Liver (tissue), 9 donors: ENCODE data around the gene S100PBP. TPM values are rescaled to one million over a fixed set of nuclear protein-coding genes. Genes with fewer than 3 reads are reported as not detected.

Experiments
- DNase-seq: peaks from one replicate; pipeline ENCODE4 v3.0.0-alpha.2; 2017; ENCODE audit warnings: low spot score
- H3K27ac ChIP-seq, 2 donors: one replicate each; pipeline ENCODE4 v1.7.0; 2013; ENCODE audit warnings: inconsistent platforms in 2 of 2, low read length in 2 of 2, control low read depth in 1 of 2, low read depth in 1 of 2, mild to moderate bottlenecking in 1 of 2
- H3K27me3 ChIP-seq, 4 donors: one replicate each; pipeline versions ENCODE4 v1.6.1 to v1.7.0; 2013; ENCODE audit warnings: low read length in 3 of 4, inconsistent platforms in 1 of 4, mild to moderate bottlenecking in 1 of 4, moderate library complexity in 1 of 4; ENCODE audit not compliant: control insufficient read depth in 4 of 4, insufficient read depth in 4 of 4
- H3K36me3 ChIP-seq, 4 donors: one replicate each; pipeline versions ENCODE4 v1.6.1 to v1.7.0; 2013; ENCODE audit warnings: low read length in 3 of 4, mild to moderate bottlenecking in 3 of 4, low read depth in 1 of 4, moderate library complexity in 1 of 4; ENCODE audit not compliant: control insufficient read depth in 4 of 4, insufficient read depth in 3 of 4
- H3K4me1 ChIP-seq, 4 donors: one replicate each; pipeline versions ENCODE4 v1.6.1 to v1.7.0; 2013; ENCODE audit warnings: low read length in 3 of 4, mild to moderate bottlenecking in 3 of 4, moderate library complexity in 1 of 4; ENCODE audit not compliant: control insufficient read depth in 4 of 4, insufficient read depth in 4 of 4
- H3K4me3 ChIP-seq, 3 donors: one replicate each; pipeline versions ENCODE4 v1.6.1 to v1.7.0; 2013; ENCODE audit warnings: low read length in 3 of 3, control low read depth in 1 of 3, low read depth in 1 of 3, mild to moderate bottlenecking in 1 of 3
- H3K9ac ChIP-seq, 2 donors: one replicate each; pipeline ENCODE4 v1.7.0; 2013; ENCODE audit warnings: low read length in 2 of 2, mild to moderate bottlenecking in 2 of 2, moderate library complexity in 2 of 2, control low read depth in 1 of 2, low read depth in 1 of 2
- H3K9me3 ChIP-seq, 4 donors: one replicate each; pipeline versions ENCODE4 v1.6.1 to v1.7.0; 2013; ENCODE audit warnings: low read length in 3 of 4; ENCODE audit not compliant: control insufficient read depth in 4 of 4
- CTCF ChIP-seq: fragments of 150-350 bp; IDR thresholded peaks from 2 replicates; pipeline ENCODE4 v1.5.1; 2017; ENCODE audit warnings: improper control_type of control experiment, low read depth, low read length; ENCODE audit not compliant: missing input control
- FOXA2 ChIP-seq: IDR thresholded peaks from 2 replicates; pipeline ENCODE4 v1.6.1; 2016; ENCODE audit warnings: antibody characterized with exemption
- HNF4A ChIP-seq, 2 donors: conservative IDR thresholded peaks; 2 replicates each; pipeline ENCODE4 v1.6.1; 2016; ENCODE audit warnings: antibody characterized with exemption in 2 of 2, mild to moderate bottlenecking in 2 of 2
- MAX ChIP-seq: IDR thresholded peaks from 2 replicates; pipeline ENCODE4 v1.6.1; 2016; ENCODE audit warnings: antibody characterized with exemption
- WGBS: extraction: QIAGEN DNeasy Blood & Tissue Kit; methylation state at CpG from one replicate; pipeline ENCODE4 v1.1.7; 2013; 5-methylcytosine and 5-hydroxymethylcytosine counted together
- polyA plus RNA-seq, 2 donors: library from polyadenylated mRNA; stranded (reverse) in 1 of 2; unstranded in 1 of 2; fragments of 200-250 nt in 1 of 2; fragments of >200 nt in 1 of 2; fragmentation: Nextera tagmentation in 1 of 2; extraction: Ambion mirVana in 1 of 2; gene quantifications; one replicate each; pipeline versions ENCODE4 v1.2.1 to v1.2.3, GENCODE V29; 2013 to 2015
- total RNA-seq, 2 donors: library from RNA; depleted of rRNA; stranded (reverse); fragments of >200 nt; gene quantifications; one replicate each; pipeline ENCODE4 v1.2.3, GENCODE V29; 2014
- donor health status: healthy.
- donor health status: healthy.
- donor health status: healthy.
- donor health status: healthy.
- donor health status: healthy.

S100PBP gene
- total and polyA plus RNA-seq, 4 donors: 1.9 to 24.8 (median 11.1) TPM

GRCh38 chr1:32907435-32907834, 90.0 kb downstream of the S100PBP start:
- DNase-seq: no peak
- Histone ChIP-seq H3K9ac (no peak overlapping the region), H3K4me1 (peaks cover 4 to 5% (median 4%) of the 10 kb centered on the region in 4 donors), H3K9me3 (no peaks in the 10 kb centered on the region), H3K27ac (no peak overlapping the region), H3K4me3 (no peak overlapping the region), H3K27me3 (no peaks in the 10 kb centered on the region), H3K36me3 (no peaks in the 10 kb centered on the region)
- no peak for TF ChIP-seq MAX
- TF ChIP-seq FOXA2: no peak
- no peak for TF ChIP-seq HNF4A (conservative IDR thresholded peaks at IDR 0.05)
- TF ChIP-seq CTCF: no peak
- 44% methylated on average over 4 of the region's 4 CpGs for WGBS

Other genes starting within 250 kb of the S100PBP start
- 10 to 100 TPM; 12.3 to 17.2 TPM for gene ZBTB8OS, start 167.1 kb upstream of the S100PBP start, total RNA-seq
- gene ZBTB8OS, start 167.1 kb upstream of the S100PBP start, polyA plus RNA-seq: 10 to 100 TPM; 16.1 to 33.8 TPM
- 10 to 100 TPM; 61.3 to 93.1 TPM for gene RBBP4, start 166.4 kb upstream of the S100PBP start, total RNA-seq
- gene RBBP4, start 166.4 kb upstream of the S100PBP start, polyA plus RNA-seq: 10 to 100 TPM; 35.3 to 36.6 TPM
- gene SYNC, start 114.9 kb upstream of the S100PBP start, total RNA-seq: 1 to 10 TPM in 1 of 2 donors, under 1 TPM in 1; 0.23 to 1.5 TPM
- under 1 TPM; 0.28 to 0.33 TPM for gene SYNC, start 114.9 kb upstream of the S100PBP start, polyA plus RNA-seq
- 10 to 100 TPM; 31.6 to 94.0 TPM for gene YARS1, start 295 bp upstream of the S100PBP start, total RNA-seq
- 10 to 100 TPM; 39.3 to 65.8 TPM for gene YARS1, start 295 bp upstream of the S100PBP start, polyA plus RNA-seq
- gene FNDC5, start 53.3 kb downstream of the S100PBP start, total RNA-seq: 10 to 100 TPM in 1 of 2 donors, 1 to 10 TPM in 1; 2.5 to 10.5 TPM
- gene FNDC5, start 53.3 kb downstream of the S100PBP start, polyA plus RNA-seq: 1 to 10 TPM in 1 of 2 donors, under 1 TPM in 1; 0.43 to 1.5 TPM
- gene HPCA, start 68.8 kb downstream of the S100PBP start, total RNA-seq: not detected
- gene HPCA, start 68.8 kb downstream of the S100PBP start, polyA plus RNA-seq: not detected
- gene TMEM54, start 83.7 kb downstream of the S100PBP start, total RNA-seq: 1 to 10 TPM in 1 of 2 donors, under 1 TPM in 1; 0.92 to 1.4 TPM
- gene TMEM54, start 83.7 kb downstream of the S100PBP start, polyA plus RNA-seq: 10 to 100 TPM in 1 of 2 donors, 1 to 10 TPM in 1; 3.8 to 10.9 TPM
- 1 to 10 TPM; 5.6 to 8.3 TPM for gene RNF19B, start 147.2 kb downstream of the S100PBP start, total RNA-seq
- 1 to 10 TPM; 2.2 to 4.4 TPM for gene RNF19B, start 147.2 kb downstream of the S100PBP start, polyA plus RNA-seq
- 100 to 1,000 TPM in 1 of 2 donors, 10 to 100 TPM in 1; 34.2 to 181 TPM for gene AK2, start 219.2 kb downstream of the S100PBP start, total RNA-seq
- 100 to 1,000 TPM; 101 to 128 TPM for gene AK2, start 219.2 kb downstream of the S100PBP start, polyA plus RNA-seq